Superior temporal gyrus (tissue), 1 donor: ENCODE measurements around the gene RPL38.

Experiments used
- DNase-seq: peaks from one replicate; pipeline ENCODE4 v3.0.0-alpha.2; 2016; ENCODE audit errors: extremely low spot score

Gene RPL38

DNA sequence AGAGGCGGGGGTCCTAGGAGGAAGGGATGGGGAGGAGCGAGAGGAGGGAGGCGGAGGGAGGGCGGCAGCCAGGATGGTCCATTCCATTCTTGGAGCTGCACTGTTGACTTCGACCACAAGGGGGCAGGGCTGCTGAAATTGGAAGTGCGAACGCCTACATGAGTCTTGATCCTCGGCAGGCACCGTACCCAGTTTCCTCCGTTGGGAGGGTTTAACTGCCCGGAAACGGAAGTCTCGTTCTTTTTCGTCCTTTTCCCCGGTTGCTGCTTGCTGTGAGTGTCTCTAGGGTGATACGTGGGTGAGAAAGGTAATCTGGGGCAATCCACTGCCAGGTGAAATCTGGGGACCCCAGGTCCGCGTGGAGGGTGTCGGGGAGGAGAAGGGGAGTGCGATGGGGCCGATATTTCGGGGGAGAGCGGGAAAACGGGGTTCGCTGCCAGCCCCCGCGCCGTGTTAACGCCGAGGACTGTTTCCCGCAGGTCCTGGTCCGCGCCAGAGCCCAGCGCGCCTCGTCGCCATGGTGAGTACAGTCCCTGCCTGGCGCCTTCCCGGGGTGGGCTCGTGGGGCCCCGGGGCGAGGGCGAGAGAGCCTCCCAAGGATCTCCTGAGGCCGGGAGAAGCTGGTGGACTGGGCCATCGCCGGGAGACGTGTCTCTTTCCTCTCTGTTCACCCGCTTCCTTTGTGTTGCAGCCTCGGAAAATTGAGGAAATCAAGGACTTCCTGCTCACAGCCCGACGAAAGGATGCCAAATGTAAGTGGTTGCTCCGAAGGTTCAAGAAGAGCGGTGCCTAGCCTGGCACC, at the start of gene RPL38:
Gene RPL38 (plus strand): TSS at position 240 of the 802 bp plus-strand sequence. CDS start 278 bp downstream, at position 518.
- DNase-seq, result peak; percentile 99

DNA sequence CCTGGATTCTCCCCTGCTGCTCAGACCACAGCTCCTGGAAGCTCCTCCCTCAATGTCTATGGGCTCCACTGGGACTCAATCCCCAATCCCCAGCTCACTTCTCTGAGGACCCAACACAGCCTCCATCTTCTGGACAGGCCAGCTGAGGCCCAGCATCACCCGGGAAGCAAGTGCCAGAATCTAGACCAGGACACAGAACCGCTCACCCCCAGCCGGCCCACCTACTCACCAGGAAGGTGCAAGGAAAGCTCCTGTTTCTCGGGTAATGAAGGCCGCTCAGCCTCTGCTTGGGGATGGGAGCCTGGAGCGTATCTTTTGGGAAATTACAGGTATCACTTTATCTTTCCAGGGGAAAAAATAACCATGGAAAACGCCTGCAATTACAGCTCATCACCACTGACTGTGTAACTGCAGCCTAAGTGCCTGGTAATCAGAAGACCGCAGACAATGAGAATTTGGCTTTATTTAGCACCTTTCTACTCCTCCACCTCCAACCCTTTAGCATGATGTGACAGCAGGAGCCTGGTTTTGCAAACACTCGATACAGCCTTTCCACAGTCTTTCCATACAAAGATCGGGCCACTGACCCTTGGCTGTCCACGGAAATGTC, 49.6 kb upstream of the RPL38 start:
- no peak for DNase-seq

DNA sequence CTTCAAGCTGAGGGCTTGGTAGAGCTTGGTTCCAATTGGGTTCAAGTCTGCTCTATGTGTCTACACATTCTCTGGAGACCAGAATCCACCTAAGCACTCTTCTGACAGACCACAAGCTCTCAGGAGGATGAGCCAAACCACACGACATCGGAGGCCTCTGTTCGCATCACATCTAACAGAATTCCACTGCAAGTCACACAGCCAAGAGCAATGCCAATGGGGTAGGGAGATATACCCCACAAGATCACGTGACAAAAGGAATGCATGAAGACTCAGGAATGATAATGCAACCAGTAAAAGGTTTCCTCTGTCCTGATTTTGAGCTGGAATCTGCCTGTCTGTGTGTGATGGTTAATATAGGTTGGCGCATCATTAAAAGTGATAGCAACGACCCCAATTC, 46.6 kb upstream of the RPL38 start:
- DNase-seq, result no peak

DNA sequence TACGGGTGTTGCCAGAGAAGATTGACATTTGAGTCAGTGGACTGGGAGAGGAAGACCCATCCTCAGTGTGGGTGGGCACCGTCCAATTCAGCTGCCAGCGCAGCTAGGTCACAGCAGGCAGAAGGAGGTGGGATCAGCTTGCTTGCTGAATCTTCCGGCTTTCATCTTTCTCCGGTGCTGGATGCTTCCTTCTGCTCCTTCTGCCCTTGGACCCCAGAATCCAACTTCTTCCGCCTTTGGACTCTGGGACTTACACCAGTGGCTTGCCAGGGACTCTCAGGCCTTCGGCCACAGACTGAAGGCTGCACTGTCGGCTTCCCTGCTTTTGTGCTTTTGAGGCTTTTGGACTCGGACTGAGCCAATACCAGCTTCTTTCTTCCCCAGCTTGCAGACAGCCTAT, 46.1 kb upstream of the RPL38 start:
- DNase-seq, result no peak

DNA sequence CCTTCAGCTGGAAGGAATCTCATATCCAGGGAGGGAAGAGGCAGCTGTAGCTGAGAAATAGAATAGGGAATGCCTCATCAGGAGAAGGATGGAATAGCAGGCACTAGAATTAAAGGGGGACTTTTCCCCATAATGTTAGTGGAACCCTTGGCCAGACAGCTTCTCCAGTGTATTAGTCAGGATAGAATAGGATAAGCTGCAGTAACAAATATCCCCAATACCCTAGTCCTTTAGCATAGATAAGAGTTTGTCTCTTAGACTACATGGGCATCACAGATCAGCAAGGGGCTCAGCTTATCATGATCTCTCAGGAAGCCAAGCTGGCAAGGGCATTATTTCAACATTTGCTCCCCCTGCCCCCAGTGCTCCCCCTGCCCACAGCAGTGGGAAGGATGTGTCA, 44.7 kb upstream of the RPL38 start:
- DNase-seq, result no peak

DNA sequence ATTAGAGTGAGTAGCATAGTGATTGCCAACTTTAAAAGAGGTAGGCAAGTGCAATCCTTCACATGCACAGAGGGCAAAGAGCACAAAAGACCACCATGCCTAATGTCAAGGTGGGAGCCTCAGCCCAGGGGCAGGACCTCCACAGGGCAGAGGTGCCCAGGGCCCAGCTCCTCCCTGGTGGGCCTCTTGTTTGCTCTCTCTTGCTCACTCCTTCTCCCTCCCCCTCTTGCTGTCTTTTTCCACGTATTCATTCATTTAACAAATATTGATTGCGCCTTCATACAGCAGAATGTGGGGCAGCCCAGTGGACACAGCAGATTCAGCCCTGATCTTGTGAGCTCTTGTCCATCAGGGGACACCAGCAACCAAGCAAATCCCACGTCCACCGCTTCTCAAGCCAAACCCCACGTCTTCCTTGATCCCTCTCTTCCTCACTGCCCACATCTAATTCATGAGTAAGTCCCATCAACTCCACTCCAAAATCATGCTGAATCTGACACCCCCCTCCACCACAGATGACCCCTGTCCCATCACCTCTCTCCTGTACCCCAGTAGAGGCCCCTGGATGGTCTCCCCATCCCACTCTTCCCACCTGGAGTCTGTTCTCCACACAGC, 44.1 kb upstream of the RPL38 start:
- DNase-seq, result no peak

DNA sequence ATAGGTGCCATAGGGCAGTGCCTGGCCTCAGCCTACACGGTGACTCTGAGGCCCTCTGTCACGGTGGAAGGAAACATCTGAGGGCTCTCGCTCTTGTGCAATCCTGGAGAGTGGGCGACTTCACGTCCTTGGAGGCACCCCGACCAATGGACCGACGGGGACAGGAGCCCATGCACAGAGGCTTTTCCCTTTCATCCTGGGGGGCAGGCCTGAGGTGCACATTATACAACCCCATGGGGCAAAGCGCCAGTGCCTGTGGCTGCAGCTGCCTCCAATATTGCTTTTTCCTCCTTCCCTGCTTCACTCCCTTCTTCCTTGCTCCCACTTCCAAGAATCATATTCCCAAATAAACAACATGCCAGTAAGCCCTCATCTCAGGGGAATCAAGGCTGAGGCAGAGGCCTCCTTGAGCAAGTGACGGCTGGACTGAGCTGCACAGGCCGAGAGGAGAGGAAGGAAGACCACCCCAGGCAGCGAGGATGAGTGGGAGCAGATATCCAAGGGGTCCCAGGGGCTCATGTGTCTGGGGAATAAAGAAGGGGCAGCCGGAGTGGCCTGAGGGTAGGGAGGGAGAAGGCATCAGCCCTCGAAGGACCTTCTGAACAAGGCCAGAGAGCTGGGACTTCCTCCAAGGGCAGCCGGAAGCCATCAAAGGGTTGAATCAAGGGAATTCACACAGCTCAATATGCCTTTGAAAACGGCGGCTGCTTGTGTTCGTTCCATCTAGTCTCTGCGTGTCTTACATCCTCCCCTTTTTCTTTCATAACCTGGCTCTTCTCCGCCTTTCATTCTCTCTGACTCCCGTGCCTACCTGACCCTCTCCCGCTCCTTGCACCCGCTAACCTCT, 42.6 kb upstream of the RPL38 start:
- DNase-seq, result no peak

DNA sequence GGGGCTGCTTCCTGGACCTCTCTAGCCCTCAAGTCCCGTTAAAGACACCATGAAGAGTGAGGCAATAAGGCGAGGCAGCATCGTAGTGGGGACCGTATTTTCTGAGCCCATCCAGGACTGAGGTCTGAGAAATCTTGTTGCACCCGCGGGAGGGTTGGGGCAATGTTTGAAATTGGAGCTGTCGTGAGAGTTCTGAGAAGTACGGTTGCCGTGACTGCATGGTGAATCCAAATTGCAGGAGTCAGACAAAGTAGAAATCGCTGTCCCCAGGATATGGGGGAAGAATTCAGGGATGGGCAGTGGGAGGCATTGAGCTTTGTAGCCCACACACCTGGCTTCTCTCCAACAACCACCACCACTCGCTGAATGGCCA, 42.0 kb upstream of the RPL38 start:
- DNase-seq, result no peak

DNA sequence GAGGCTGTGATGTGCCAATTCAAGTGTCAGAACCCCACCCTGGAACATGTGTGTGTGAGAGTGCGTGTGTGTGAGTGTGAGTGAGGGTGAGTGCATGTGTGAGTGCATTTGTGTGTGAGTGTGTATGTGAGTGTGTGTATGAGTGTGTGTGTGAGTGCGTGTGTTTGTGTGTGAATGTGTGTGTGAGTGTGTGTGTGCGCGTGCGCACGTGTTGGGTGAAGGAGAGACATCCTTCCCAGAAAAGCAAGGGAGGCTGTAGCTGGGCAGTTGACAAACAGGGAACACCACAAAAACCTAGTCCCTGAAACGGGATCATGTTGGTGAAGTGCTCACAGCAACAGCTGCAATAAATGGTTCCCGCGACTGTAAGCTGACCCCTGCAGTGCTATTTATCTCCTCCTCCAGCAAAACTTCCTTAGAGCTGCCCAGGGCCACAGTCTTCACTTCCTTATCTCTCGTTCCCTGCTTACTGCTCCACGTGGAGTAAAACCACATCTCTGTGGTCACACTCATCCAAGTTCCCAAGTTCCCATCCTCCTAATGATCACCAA, 40.1 kb upstream of the RPL38 start:
- no peak for DNase-seq

DNA sequence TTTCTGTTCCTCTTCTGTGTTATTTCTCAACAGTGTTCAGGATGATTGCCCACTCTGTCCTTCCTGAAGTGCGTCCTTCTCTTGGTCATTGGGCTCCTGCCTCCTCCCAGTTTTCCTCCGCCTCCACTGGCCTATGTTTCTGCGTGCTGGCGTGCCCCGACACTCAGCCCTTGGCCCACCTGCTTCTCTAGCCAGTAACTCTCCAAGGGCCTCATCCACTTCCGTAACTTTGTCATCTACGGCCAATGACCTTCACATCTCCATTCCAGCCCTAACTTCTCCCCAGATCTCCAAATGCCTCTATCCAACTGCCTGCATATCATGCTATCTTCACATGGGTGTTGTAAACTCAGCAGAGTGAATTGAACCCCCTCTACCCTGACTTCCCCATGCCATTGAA, 39.6 kb upstream of the RPL38 start:
- no peak for DNase-seq

DNA sequence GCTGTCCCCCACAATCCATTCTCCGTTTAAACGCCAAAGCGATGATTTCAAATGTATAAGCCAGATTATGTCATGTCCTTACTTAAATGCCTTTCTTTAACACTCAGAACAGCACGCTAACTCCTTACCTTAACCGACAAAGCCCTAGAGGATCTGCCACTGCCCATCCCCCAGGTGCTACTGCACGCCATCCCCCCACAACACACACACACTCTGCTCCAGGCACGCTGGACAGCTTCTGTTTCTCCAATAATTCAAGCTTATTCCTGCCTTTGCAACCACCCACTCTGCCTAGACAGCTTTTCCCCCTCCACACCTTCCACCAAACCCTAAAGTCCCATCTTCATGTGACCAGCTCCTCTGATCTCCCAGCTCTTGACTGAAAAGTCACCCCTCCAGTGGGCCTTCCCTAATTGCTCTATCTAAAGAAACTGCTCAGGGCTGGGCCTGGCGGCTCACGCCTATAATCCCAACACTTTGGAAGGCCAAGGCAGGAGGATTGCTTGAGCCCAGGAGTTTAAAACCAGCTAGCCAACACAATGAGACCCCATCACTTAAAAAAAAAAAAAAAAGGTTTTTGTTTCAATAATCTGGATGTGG, 38.9 kb upstream of the RPL38 start:
- DNase-seq, result no peak

DNA sequence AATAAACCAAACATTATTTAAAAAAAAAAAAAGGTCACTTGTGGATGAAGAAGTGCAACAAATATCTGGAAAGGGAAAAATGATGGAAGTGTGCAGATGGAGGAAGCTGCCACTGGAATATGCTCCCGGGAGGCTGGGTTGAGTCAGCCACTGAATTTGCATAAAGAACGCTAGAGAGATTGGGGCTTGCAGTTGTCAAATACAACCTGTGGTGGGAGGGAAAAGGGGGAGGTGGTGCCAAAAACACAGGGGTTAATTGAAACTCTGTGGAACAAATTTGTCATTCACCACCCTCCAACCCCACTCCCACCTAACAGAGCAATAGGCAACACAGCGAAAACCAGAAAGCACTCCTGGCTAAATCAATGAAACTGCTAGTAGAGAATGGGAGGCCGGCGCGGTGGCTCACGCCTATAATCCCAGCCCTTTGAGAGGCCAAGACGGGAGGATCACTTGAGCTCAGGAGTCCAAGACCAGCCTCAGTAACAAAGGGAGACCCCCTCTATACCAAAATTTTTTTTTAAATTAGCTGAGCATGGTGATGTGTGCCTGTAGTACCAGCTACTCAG, 37.6 kb upstream of the RPL38 start:
- DNase-seq, result no peak

DNA sequence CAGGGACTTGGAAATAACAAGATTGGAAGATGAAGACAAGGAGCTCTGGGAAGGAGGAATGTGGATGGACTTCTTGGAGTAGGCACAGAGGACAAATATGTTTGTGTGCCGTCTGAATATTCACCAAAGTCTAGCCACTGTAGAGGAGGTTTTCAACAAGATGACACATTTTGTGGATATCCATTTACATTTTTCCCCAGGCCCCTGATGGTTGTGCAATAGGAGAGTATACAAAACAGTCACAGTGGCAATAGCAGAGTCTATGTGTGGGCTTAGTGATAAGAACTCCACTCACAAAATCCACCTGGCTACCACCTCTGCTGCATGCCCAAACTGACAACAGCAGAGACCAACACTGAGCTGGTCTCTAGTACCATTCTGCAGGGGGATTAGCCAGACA, 32.6 kb upstream of the RPL38 start:
- no peak for DNase-seq

DNA sequence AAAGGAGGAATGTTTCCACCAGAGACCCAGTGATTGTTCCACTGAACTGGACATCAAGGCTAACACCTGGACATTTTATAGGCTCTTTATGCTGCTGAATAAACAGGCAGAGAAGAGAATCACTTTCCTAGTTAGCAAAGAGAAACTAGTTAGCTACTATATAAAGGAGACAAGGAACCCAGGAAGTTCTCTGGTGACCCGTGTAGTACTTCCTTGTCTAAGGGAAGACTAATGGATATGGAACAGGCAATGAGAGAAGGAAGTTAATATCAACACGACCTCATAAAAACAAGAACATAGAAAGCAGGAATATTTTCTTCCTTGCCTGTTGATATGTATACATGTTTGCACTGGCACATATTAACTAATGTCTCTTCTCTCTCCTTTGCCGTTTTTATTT, 30.8 kb upstream of the RPL38 start:
- no peak for DNase-seq

DNA sequence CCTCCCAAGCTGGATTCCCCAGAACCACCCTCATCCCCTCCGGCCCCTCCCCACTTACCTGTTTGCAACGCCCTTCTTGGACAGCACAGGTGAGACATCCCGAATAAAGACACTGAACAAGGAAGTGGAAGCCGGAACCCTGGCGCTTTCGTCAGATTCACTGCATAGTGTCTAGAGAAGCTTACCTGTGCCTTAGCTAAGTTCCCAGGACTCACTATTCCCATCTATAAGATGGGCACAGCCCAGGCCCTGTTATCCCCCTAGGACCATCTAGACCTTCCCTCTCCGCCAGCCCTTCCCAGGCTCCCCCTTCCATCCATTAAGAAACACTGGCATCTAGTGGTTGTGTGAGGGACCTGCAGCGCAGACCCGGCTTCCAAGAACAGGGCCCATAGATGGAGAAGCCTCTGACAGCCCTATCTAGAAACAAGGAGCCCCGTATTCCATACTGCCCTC, 26.9 kb upstream of the RPL38 start:
- DNase-seq, result peak; percentile 87

DNA sequence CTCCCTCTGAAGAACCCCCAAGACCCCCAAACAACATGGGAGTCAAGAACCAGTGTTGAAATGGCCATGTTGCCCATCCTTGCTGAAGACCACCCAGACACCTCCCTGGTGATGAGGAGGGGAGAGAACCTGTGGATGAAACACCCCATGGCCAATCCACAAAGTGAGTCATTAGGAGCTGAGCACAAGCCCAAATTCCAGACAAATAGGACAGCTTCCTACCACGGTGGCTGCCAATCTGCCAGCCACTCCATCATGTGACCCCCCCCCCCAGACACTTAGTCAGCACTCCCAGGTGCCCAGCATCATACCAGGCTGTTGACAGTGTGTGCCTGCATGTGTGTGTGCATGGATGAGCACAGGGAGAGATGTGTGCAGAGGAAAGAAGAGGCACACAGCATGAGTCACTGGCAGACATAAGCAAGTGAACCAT, 26.4 kb upstream of the RPL38 start:
- no peak for DNase-seq

DNA sequence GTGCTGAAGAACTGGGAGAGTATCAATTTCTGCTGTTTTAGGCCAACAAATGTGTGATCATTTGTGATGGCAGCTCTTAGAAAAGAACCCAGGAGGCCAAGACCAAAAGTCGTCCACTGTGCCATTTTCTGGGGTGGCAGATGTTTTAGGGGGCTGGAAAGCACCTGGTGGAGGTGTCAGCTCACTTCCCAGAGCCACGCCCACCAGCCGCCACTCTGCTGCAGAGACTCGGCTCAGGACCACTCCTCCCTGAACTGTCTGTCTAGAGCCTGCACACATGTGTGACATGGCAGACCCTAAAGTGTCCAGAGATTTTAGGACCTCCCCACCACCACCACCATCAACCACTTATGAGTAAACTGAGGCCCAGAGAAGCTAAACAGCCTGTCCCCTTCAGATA, 23.9 kb upstream of the RPL38 start:
- DNase-seq, result no peak

DNA sequence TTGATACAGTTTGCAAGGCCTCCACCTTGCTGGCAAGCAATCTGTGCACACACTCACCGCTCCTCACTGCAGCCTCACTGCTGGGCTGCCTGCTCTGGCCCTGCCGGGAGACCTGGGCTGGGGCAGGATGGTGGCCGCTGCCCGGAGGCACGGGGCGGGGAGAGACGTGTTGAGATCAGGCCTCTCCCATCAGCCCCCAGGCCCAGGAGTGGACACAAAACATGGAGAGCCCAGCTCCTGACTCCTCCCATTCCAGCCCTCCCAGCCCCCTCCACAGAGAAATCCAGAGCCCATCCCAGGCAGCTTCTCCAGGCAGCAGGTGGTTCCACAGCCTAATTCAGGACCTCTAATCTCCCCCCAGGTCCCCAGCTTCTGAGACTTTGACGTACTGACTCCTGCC, 23.1 kb upstream of the RPL38 start:
- no peak for DNase-seq

DNA sequence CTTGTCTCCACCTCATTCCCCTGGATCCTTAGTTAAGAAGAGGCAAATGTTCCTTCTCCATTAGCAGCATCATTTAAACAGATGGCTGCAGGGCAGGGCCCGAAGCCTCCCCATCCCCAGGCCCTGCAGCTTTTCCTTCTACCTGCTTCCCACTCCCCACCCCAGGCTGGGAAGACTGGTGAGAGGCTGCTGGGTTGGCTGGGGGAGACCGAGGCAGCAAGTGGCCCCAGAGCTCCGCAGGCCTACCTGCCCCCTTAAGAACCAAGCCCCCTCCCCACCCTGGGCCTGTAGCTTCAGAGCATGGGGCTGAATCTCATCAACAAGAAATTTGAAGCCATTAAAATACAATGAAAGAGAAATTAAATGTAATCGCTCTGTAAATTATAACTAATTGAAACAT, 22.1 kb upstream of the RPL38 start:
- no peak for DNase-seq

DNA sequence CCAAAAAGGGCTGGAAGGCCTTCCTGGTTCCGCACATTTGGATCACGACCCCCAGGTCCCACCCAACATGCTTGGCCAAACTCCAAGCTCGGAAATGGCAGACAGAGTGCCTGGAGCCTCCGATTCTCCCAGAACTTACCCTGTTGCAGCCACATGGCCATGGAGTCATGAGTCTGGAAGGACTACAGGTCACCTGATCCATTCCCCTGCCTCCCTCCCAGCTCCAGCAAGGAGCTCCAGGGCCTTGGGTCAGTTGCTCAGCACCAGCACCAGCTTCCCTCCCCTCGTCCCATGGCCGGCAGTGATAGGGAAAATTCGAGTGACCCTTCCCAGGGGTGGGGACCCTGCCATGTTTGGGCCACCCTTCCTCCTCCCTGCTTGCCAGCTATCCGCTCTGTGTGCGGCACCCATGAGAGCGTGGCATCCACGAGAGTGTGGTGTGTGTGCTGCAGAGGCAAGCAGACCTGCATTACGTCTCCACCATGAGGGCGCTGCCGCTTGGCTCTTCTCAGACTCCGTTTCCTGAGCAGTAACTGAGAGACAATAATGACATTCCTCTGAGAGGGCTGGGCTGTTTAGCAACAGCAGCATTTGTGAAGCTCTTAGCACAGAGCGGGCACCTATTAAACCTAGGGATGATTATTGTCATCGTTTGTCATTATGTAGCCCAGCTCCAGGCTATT, 21.3 kb upstream of the RPL38 start:
- no peak for DNase-seq

DNA sequence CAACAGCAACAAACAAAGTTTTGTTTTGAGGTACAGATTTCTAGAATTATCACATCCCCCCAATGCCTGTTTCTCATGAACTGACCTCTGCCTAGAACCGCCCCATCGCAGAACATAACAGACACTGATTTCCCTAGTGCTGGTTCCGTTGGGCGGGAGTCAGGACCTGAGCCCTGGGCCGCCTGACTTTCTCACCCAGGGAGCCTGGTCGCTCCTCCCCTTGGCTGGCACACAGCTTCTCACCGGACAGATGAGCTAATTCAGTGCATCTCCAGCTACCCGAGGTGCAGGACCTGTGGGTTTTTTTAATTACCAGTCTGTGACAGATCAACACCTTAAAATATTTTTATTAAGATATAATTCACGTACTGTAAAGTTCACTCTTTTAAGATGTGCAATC, 20.1 kb upstream of the RPL38 start:
- no peak for DNase-seq
